ENCODE results near the gene PABPC3.

GRCh38 chr13:25141042-25141441 is 45.1 kb downstream of the PABPC3 start:
- no peak for TF ChIP-seq CTCF (conservative IDR thresholded peaks at IDR 0.05; ENCODE audit: low read depth, low read length)
- no peak for TF ChIP-seq MXI1 (IDR thresholded peaks at IDR 0.05; ENCODE audit: borderline replicate concordance, low read depth, low read length)
- no peak for TF ChIP-seq FOS (IDR thresholded peaks at IDR 0.05; ENCODE audit: low read depth, low read length)
- TF ChIP-seq POLR2A (IDR thresholded peaks at IDR 0.05; ENCODE audit: low read depth, low read length): no peak
- TF ChIP-seq SMC3 (IDR thresholded peaks at IDR 0.05; ENCODE audit: low read depth, low read length): no peak
- no peak for TF ChIP-seq NFE2L2 (IDR thresholded peaks at IDR 0.05; ENCODE audit: low read depth, low read length)

All from IMR-90 (cell line).